ENCODE results near the gene ANKRD12.

GRCh38 chr18:9201224-9201623 lies 64.6 kb downstream of the ANKRD12 start:
- TF ChIP-seq CTCF (IDR thresholded peaks at IDR 0.05) (no peak), POLR2A (IDR thresholded peaks at IDR 0.05) (no peak)
